Parathyroid adenoma (tissue), 2 donors: ENCODE data around the gene TRNP1.

Source experiments
- H2AFZ ChIP-seq: fragments of 300-600 bp; sonication (generic); one replicate; pipeline ENCODE4 v1.7.0; 2017; ENCODE audit warnings: antibody characterized with exemption, mild to moderate bottlenecking
- H3K27ac ChIP-seq: fragments of 300-600 bp; sonication (generic); one replicate; pipeline ENCODE4 v1.7.0; 2017
- H3K27me3 ChIP-seq: fragments of 300-600 bp; sonication (generic); one replicate; pipeline ENCODE4 v1.7.0; 2017; ENCODE audit warnings: low read length; ENCODE audit not compliant: control insufficient read depth, insufficient read depth
- H3K36me3 ChIP-seq: fragments of 300-600 bp; sonication (generic); one replicate; pipeline ENCODE4 v1.7.0; 2017; ENCODE audit warnings: low read length; ENCODE audit not compliant: control insufficient read depth, insufficient read depth
- H3K4me1 ChIP-seq: fragments of 300-600 bp; sonication (generic); one replicate; pipeline ENCODE4 v1.7.0; 2017; ENCODE audit warnings: control low read depth
- H3K4me2 ChIP-seq: fragments of 300-600 bp; sonication (generic); one replicate; pipeline ENCODE4 v1.7.0; 2017; ENCODE audit warnings: low read length
- H3K4me3 ChIP-seq: fragments of 300-600 bp; sonication (generic); one replicate; pipeline ENCODE4 v1.7.0; 2017; ENCODE audit warnings: low read depth, low read length
- H3K79me2 ChIP-seq: fragments of 300-600 bp; sonication (generic); one replicate; pipeline ENCODE4 v1.7.0; 2017; ENCODE audit warnings: control low read depth
- H3K9ac ChIP-seq: fragments of 300-600 bp; sonication (generic); one replicate; pipeline ENCODE4 v1.7.0; 2017; ENCODE audit warnings: mild to moderate bottlenecking
- H3K9me3 ChIP-seq: fragments of 300-600 bp; sonication (generic); one replicate; pipeline ENCODE4 v1.7.0; 2017; ENCODE audit warnings: low read length; ENCODE audit not compliant: control insufficient read depth
- CTCF ChIP-seq: fragments of 300-600 bp; sonication (generic); IDR thresholded peaks from one replicate; pipeline ENCODE4 v1.7.0; 2017; ENCODE audit warnings: antibody characterized with exemption, mild to moderate bottlenecking
- donor health status: primary hyperparathyroidism.

TRNP1 gene

GRCh38 chr1:27027575-27028250 is 34.2 kb downstream of the TRNP1 start:
- Histone ChIP-seq H3K4me1 (peaks cover 5% of the 10 kb centered on the region), H3K4me2 (peak overlapping the region; percentile 21), H3K27ac (peak overlapping the region; percentile 24), H3K79me2 (no peaks in the 10 kb centered on the region), H3K36me3 (no peaks in the 10 kb centered on the region), H3K9ac (no peak overlapping the region), H3K27me3 (no peaks in the 10 kb centered on the region), H3K9me3 (no peaks in the 10 kb centered on the region), H3K4me3 (no peak overlapping the region), H2AFZ (peak overlapping the region; percentile 64)
- no peak for TF ChIP-seq CTCF

- peaks cover 7% of the 10 kb centered on the region for H3K4me1 ChIP-seq
- H3K27ac ChIP-seq, result no peak overlapping the region
- H2AFZ ChIP-seq, result no peak overlapping the region
- H3K9me3 ChIP-seq, result no peaks in the 10 kb centered on the region
- H3K4me2 ChIP-seq, result no peak overlapping the region
- H3K36me3 ChIP-seq, result no peaks in the 10 kb centered on the region
- H3K9ac ChIP-seq, result no peak overlapping the region
- no peaks in the 10 kb centered on the region for H3K27me3 ChIP-seq
- no peaks in the 10 kb centered on the region for H3K79me2 ChIP-seq
- no peak overlapping the region for H3K4me3 ChIP-seq
- no peak for TF ChIP-seq CTCF
Measured at GRCh38 chr1:27029517-27029916, 36.0 kb downstream of the TRNP1 start.

- Histone ChIP-seq H3K79me2 (no peaks in the 10 kb centered on the region), H3K4me2 (peak overlapping the region; percentile 73), H3K4me1 (peaks cover 7% of the 10 kb centered on the region), H3K27me3 (no peaks in the 10 kb centered on the region), H2AFZ (peak overlapping the region; percentile 90), H3K27ac (peak overlapping the region; percentile 92), H3K9me3 (no peaks in the 10 kb centered on the region), H3K4me3 (peak overlapping the region; percentile 45), H3K9ac (no peak overlapping the region), H3K36me3 (no peaks in the 10 kb centered on the region)
- TF ChIP-seq CTCF, result no peak
Measured at GRCh38 chr1:27031235-27032118, 38.0 kb downstream of the TRNP1 start.

- Histone ChIP-seq H3K27ac (peak overlapping the region; percentile 92), H3K4me2 (peak overlapping the region; percentile 73), H3K36me3 (no peaks in the 10 kb centered on the region), H3K4me1 (peaks cover 7% of the 10 kb centered on the region), H3K4me3 (peak overlapping the region; percentile 45), H3K27me3 (no peaks in the 10 kb centered on the region), H2AFZ (peak overlapping the region; percentile 90), H3K79me2 (no peaks in the 10 kb centered on the region), H3K9ac (no peak overlapping the region), H3K9me3 (no peaks in the 10 kb centered on the region)
- TF ChIP-seq CTCF, result no peak
Measured at GRCh38 chr1:27032119-27032461, 38.6 kb downstream of the TRNP1 start.
